ENCODE data around the gene SHE. TPM values are rescaled to one million over a fixed set of nuclear protein-coding genes. Genes with fewer than 3 reads are reported as not detected.

SHE gene
- total RNA-seq, 2 experiments from 2014 or later = not detected

DNA sequence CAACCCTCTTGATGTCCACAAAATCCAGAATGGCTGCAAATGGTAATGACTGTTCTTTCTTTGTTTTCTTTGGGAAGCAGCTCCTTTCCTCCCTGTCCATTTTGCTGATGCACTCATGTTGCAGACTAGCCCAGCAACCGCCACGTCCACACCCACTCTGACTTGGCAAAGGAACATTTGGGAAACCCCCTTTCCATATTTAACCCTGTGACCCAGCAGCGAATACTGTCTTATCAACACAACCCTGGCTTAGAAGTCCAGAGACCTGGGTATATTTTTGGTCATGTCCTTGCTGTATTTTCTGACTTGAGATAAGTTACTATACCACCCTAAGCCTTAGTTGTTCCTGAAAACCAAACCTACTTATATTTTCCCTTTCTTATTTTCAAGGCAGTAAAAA, 18.1 kb upstream of the SHE start:
- Histone ChIP-seq H3K9me3 (ENCODE audit: low read length) (no peaks in the 10 kb centered on the region), H2AFZ (ENCODE audit: low read length) (no peak overlapping the region), H4K20me1 (ENCODE audit: insufficient read depth, low read length) (no peaks in the 10 kb centered on the region), H3K4me1 (ENCODE audit: insufficient read depth, low read length, poor library complexity, severe bottlenecking) (no peaks in the 10 kb centered on the region), H3K36me3 (ENCODE audit: insufficient read depth, low read length) (no peaks in the 10 kb centered on the region), H3K79me2 (ENCODE audit: insufficient read depth, low read depth, low read length) (no peaks in the 10 kb centered on the region), H3K4me2 (ENCODE audit: low read length) (no peak overlapping the region), H3K4me3 (ENCODE audit: low read depth, low read length, poor library complexity, severe bottlenecking) (no peak overlapping the region), H3K9me2 (ENCODE audit: insufficient read depth, low read length) (no peaks in the 10 kb centered on the region), H3K27ac (ENCODE audit: low read depth, low read length, poor library complexity, severe bottlenecking) (no peak overlapping the region)
- TF ChIP-seq, protein P1, sequence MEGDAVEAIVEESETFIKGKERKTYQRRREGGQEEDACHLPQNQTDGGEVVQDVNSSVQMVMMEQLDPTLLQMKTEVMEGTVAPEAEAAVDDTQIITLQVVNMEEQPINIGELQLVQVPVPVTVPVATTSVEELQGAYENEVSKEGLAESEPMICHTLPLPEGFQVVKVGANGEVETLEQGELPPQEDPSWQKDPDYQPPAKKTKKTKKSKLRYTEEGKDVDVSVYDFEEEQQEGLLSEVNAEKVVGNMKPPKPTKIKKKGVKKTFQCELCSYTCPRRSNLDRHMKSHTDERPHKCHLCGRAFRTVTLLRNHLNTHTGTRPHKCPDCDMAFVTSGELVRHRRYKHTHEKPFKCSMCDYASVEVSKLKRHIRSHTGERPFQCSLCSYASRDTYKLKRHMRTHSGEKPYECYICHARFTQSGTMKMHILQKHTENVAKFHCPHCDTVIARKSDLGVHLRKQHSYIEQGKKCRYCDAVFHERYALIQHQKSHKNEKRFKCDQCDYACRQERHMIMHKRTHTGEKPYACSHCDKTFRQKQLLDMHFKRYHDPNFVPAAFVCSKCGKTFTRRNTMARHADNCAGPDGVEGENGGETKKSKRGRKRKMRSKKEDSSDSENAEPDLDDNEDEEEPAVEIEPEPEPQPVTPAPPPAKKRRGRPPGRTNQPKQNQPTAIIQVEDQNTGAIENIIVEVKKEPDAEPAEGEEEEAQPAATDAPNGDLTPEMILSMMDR (conservative IDR thresholded peaks at IDR 0.05; ENCODE audit: low read length) = no peak
- POLR2A ChIA-PET = no interaction called here
- no TSS peak for BruUV-seq (replicated peaks)
- no peak for DNase-seq (ENCODE audit: low spot score)
- CTCF ChIA-PET (ENCODE audit: unreplicated experiment) = no interaction called here
- intact Hi-C loops (cut with micrococcal nuclease; ENCODE audit: unreplicated experiment) = no loop called here

DNA sequence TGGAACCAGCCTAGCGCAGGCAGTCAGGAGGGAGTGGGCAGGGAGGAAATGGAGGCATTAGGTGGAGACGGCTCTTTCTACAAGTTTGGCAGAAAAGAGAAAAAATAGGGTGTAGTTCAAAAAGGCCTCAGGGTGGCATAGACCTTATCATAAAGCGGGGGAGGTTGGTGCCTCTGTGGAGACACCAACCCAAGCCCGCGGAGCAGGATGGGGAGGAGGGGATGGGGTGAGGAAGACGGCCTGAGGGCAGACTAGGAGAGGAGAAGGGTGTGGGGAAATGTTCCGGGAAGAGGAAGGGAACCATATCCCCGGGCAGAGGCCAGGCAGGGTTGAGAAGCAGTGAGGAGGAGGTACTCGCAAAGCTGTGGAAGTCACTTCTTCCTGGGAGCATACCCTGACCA, 17.4 kb upstream of the SHE start:
- H3K4me2 ChIP-seq (ENCODE audit: low read length) = no peak overlapping the region
- TF ChIP-seq, protein P1 (conservative IDR thresholded peaks at IDR 0.05; ENCODE audit: low read length) = no peak
- TF ChIP-seq EZH2phosphoT487 (IDR thresholded peaks at IDR 0.05; ENCODE audit: borderline replicate concordance, low read depth, low read length) = no peak
- POLR2A ChIA-PET = interaction anchor here (0.7 kb wide), 1 partner anchor 245 kb away, joined by 3 read pairs; no protein-coding TSS in a partner anchor
- H3K79me2 ChIP-seq (ENCODE audit: insufficient read depth, low read depth, low read length) = no peaks in the 10 kb centered on the region
- H4K20me1 ChIP-seq (ENCODE audit: insufficient read depth, low read length) = no peaks in the 10 kb centered on the region
- no peak overlapping the region for H2AFZ ChIP-seq (ENCODE audit: low read length)
- H3K27ac ChIP-seq (ENCODE audit: low read depth, low read length, poor library complexity, severe bottlenecking) = no peak overlapping the region
- intact Hi-C loops (cut with micrococcal nuclease; ENCODE audit: unreplicated experiment) = no loop called here
- no peaks in the 10 kb centered on the region for H3K4me1 ChIP-seq (ENCODE audit: insufficient read depth, low read length, poor library complexity, severe bottlenecking)
- no peaks in the 10 kb centered on the region for H3K36me3 ChIP-seq (ENCODE audit: insufficient read depth, low read length)
- no peaks in the 10 kb centered on the region for H3K9me3 ChIP-seq (ENCODE audit: low read length)
- H3K4me3 ChIP-seq (ENCODE audit: low read depth, low read length, poor library complexity, severe bottlenecking) = no peak overlapping the region
- H3K9me2 ChIP-seq (ENCODE audit: insufficient read depth, low read length) = no peaks in the 10 kb centered on the region
- CTCF ChIA-PET (ENCODE audit: unreplicated experiment) = no interaction called here
- no peak for DNase-seq (ENCODE audit: low spot score)
- BruUV-seq (replicated peaks) = no TSS peak

DNA sequence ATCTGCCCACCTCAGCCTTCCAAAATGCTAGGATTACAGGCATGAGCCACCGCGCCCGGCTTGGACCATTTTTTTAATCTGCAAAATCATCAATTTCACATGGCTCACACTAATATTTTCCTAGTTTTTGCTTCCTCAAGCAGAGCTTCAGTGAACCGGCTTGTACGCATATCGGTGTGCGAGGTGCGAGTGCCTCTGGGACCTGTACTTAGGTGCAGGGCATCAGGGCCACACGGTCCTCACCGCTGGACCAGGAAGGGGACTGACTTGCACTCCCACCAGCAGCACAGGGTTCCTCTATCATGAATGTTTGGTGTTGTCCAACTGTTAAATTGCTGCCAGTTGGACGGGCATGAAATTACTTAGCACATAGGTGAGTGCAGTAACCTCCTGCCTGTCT, 15.4 kb upstream of the SHE start:
- Histone ChIP-seq H3K4me1 (ENCODE audit: insufficient read depth, low read length, poor library complexity, severe bottlenecking) (no peaks in the 10 kb centered on the region), H3K79me2 (ENCODE audit: insufficient read depth, low read depth, low read length) (no peaks in the 10 kb centered on the region), H3K4me3 (ENCODE audit: low read depth, low read length, poor library complexity, severe bottlenecking) (no peak overlapping the region), H2AFZ (ENCODE audit: low read length) (no peak overlapping the region), H3K36me3 (ENCODE audit: insufficient read depth, low read length) (no peaks in the 10 kb centered on the region), H3K4me2 (ENCODE audit: low read length) (no peak overlapping the region), H3K9me3 (ENCODE audit: low read length) (no peaks in the 10 kb centered on the region), H3K9me2 (ENCODE audit: insufficient read depth, low read length) (no peaks in the 10 kb centered on the region), H3K27ac (ENCODE audit: low read depth, low read length, poor library complexity, severe bottlenecking) (no peak overlapping the region), H4K20me1 (ENCODE audit: insufficient read depth, low read length) (no peaks in the 10 kb centered on the region)
- no peak for DNase-seq (ENCODE audit: low spot score)
- no TSS peak for BruUV-seq (replicated peaks)
- intact Hi-C loops (cut with micrococcal nuclease; ENCODE audit: unreplicated experiment) = no loop called here
- CTCF ChIA-PET (ENCODE audit: unreplicated experiment) = no interaction called here
- POLR2A ChIA-PET = interaction anchor here (0.7 kb wide), 1 partner anchor 121 kb away, joined by 3 read pairs; no protein-coding TSS in a partner anchor
- TF ChIP-seq, protein P1 (conservative IDR thresholded peaks at IDR 0.05; ENCODE audit: low read length) = no peak
- TF ChIP-seq EZH2phosphoT487 (IDR thresholded peaks at IDR 0.05; ENCODE audit: borderline replicate concordance, low read depth, low read length) = no peak

Measured in OCI-LY7 (cell line).